SK-N-MC (cell line): ENCODE results near the gene DROSHA.

ENCODE experiments used
- EZH2 ChIP-seq: fragments of 200-600 bp; sonication (generic); IDR thresholded peaks from one replicate; pipeline ENCODE4 v1.6.1; 2017; ENCODE audit warnings: antibody characterized with exemption
- FOXP2 ChIP-seq: optimal IDR thresholded peaks from 2 replicates; pipeline ENCODE3; 2011; ENCODE audit warnings: mild to moderate bottlenecking, moderate library complexity; ENCODE audit not compliant: insufficient read depth; ENCODE audit errors: extremely low read length, control extremely low read depth
- POLR2AphosphoS5 ChIP-seq: IDR thresholded peaks from 2 replicates; pipeline ENCODE4 v1.6.1; 2012; ENCODE audit warnings: mild to moderate bottlenecking, low read depth, low read length, borderline replicate concordance

GRCh38 chr5:31554552-31554951 is 22.7 kb upstream of the DROSHA start:
- no peak for TF ChIP-seq EZH2
- no peak for TF ChIP-seq POLR2AphosphoS5
- no peak for TF ChIP-seq FOXP2
